Right hindlimb (tissue), 1 donor: ENCODE measurements around the gene BCL7A.
"Not testable (repeated sequence)": the region's sequence is repeated elsewhere in the genome, so short reads cannot be mapped to it uniquely, and the experiment has no call there.

Experiments
- DNase-seq: peaks from one replicate; pipeline ENCODE4 v3.0.0-alpha.2; 2018

Gene BCL7A

DNA sequence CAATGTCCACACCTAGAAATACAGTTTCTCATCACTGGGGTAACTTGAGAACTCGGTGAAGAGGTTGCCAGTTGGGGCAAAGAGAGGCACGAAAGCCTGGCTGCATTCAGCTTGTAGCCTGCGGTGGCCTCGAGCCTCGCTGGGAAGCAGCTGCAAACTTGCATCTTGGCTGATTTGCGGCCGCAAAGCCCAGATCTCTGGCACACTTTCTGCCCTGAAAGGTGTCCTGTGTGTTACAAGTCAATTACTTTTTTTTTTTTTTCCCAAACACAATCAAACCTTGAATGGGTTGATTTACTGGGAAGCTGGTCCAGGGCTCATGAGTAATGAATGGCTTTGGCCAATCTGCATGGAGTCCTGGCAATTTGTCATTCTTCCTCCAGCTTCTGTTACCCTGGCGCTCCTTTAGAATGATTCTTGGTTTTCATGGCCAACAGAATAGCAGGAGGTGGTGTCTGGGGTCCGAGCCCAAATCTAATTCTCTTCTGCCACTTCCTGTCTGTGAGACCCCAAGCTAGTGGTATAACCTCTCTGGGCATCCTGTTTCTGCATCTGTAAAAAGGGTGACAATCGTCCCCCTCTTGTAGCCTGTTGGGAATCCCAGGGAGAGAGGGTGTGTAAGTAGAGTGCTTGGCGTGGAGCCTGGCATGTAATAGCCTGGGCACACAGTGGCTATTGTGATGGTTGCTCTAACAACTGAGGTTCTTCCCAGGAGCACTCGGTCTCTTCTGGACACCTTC lies 6.7 kb downstream of the BCL7A start:
- DNase-seq = no peak

DNA sequence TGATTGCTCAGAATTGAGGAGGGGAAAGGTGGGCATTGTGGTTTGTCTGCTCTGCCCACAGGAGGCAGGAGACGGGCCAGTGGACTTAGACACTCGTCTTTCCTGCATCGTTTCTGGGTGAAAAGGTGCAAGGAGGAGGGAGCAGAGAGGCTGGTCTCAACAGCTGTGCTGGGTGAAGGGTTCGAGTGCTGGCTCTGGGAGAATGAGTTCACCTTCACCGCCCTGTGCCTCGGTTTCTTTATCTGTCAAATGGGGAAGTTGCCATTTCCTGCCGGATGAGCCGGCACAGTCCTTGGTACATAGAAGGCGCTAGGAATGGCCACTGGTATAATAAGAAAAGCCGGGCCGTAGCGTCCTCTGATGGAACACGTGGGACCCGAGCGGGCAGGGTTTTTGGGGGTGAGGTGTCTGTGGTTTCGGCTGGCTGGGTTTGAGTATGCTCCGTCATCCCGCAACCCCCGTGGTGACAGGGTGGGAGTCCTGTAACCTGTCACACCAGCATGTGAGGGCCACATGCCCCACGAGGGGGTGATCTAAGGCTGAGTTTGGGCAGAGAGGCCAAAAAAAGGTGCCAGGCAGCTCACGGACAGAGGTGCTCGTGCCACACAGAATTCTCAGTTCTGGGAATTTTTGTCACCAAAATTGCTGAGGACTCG lies 7.3 kb downstream of the BCL7A start:
- DNase-seq = no peak

DNA sequence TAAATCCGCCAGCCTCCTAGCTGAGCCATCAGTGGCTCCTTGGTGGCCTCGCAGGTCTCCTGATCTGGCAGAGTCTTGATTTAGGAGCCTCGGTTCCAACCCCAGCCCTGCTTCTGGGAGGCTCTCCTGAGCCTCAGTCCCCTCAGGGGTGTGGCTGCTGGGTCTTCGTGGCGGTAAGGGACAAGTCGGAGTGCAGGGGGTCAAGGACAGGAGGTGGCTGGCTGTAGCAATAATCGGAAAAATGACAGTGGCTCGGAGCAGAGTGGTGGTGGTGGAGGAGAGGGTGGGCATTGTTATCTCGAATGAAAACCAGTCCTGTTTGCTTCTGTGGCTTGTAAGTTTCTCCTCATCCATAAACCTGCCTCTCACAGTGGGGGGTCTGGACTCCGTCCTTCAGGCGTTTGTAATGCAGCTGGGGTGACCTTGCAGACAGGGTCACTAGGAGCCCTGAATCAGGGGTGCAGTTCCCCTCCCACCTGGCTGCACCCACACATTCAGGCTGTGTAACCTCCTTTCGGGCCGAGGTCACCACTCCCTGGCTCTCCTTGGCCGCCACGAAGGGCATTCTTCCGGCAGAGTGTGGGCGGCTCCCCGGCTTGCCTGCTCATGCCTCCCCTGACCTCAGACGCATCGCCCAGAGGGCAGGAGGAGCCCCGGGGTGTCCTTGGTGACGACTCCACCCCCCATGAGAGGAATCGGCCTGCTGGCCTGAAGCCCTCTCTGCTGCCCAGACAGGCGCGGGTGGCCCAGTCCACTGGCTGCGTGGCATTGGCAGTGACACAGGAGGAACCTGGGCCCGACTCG lies 8.1 kb downstream of the BCL7A start:
- no peak for DNase-seq

DNA sequence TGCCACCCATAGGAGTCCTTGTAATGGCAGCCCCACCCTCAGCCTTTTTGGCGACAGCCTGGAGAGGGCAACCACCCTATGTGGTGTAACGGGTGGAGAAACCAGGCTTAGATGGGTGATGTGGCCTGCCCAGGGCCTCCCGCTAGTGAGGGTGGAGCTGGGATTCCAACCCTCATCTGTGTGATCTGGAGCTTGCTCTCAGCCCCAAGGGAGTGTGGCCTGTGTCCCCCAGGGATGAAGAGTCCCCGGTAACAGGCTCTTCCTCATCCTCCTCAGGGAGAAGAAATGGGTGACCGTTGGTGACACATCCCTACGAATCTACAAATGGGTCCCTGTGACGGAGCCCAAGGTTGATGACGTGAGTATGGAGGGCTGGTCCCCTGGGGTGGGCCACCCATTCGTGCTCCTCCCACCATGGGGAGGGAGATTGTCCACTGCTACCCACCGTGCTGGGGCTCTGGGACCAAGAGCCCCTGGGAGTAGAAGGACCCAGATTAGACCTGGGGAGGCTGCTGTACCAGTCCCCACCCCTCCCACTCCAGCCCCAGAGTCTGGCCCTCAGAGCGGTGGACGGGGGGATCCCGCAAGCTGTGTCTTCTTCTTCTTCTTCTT lies 8.8 kb downstream of the BCL7A start:
- DNase-seq = no peak

DNA sequence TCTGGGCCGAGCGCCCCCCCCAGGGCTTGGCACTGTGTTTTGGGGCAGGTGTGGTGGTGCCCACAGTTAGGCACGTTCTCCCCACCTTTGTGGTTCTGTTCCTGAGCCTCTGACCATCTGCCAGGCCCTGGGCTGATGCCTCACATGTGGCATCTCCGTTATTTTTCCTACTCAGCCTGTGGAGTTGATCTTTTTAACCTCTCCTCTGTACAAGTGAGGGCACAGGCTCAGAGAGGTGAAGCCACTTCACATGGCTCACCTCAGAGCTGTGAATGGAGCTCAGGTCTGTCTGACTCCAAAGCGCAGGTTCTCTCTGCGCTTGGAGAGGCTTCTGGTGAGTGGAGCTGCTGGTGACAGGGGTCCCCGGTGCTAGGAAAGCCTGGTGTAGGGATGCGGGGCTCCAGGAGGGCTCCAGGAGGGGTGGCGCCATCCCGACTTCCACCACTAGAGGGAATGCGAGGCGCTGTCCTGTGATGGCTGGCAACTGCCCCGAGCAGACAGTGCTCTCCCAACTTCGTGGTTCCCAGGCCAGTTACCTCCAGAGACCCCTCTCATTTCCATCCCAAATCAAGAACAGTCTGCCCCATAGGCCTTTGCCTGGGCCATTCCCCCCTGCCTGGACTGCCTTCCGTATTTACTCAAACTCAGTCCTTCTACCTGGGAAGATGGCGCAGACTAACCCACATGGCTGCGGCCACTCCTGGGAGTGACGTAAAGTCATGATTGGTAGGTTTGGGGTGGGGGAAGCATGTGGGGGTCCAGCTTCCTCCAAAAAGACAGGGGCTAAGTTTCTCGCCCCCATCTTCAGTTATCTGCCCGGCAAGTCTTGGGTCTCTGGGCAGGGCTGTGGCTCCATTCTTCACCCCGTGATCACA lies 9.9 kb downstream of the BCL7A start:
- DNase-seq = no peak

DNA sequence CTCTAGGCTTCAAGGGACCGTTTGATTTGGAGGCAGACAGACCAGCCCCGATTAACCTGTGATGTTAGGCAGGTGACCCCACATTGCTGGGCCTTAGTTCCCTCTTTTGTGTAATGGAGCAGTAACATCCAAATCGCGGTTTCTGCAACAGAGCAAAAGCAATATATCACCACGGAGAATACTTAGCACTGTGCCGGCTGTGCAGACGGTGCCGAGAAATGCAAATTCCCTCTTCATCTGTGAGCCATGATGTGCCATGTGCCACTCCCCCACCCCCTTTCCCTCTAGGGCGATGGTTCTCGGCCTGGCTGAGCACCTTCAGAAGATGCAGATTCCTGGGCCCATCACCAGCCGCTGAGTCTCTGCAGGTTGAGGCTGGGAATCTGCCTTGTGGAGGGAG lies 10.9 kb downstream of the BCL7A start:
- DNase-seq = no peak

DNA sequence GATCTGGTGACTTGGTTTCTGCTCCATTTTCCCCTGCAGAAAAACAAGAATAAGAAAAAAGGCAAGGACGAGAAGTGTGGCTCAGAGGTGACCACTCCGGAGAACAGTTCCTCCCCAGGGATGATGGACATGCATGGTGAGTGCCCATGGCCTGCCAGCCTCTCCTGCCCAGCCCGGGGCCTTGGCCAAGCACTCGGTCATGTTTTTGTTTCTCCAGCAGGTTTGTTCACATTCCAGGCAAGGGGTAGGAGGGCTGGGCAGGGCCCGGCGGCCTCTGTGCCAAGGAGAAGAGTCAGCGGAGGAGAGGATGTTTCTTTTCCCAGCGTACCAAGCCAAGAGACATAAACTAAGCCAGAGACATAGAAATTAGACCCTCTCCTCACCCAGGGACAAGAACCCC lies 13.6 kb downstream of the BCL7A start:
- no peak for DNase-seq

DNA sequence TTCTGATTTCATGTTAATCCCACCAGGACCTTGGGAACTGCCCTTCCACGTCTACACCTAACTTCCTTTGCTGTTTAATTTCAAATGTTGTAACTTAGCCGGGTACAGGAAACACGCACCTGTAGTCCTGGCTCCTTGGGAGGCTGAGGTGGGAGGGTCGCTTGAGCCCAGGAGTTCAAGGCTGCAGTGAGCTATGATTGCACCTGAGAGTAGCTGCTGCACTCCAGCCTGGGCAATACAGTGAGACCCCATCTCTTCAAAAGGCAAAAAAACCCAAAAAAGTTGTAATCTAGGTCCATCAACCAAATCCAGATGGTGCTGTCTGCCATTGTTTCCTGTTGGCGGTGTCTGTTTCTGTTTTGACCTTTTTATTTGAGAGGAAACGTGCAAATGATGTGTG lies 14.5 kb downstream of the BCL7A start:
- DNase-seq = no peak

DNA sequence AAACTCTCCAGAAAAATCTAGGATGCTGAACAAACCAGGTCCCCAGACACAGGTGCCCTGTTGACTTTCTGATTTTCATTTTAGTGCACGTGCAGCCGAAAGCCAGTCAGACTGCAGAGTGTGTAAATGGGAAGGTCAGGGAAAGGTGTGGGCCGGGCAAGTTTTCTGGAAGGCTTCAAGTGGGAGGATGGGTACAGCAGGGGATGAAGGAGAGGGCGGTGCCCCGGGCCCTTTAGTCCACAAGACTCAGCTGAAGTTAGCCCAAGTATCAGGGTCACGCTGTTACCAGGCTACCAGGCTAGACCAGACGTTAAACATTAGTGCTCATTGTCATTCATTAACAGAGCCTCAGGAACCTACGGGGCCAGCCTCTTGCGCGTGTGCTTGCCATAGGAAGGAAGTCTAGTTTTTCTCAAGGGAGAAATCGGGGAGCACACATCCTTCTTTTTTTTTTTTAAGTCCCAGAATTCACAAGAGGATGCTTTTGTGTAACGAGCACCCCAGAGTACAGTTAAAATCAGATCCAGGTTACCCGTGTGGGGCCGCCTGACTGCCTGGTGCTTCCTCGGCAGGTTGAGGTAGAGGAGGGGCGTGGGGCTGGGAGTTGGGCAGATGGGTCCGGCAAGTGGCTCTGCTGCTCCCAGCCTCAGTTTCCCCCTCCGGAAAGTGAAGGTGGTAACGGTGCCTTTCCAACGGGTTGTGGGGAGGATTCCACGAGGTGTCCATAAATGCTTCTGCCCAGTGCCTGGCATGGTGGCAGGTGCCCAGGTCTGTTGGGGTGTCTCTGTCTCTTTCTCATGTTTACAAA lies 19.1 kb downstream of the BCL7A start:
- DNase-seq = no peak

DNA sequence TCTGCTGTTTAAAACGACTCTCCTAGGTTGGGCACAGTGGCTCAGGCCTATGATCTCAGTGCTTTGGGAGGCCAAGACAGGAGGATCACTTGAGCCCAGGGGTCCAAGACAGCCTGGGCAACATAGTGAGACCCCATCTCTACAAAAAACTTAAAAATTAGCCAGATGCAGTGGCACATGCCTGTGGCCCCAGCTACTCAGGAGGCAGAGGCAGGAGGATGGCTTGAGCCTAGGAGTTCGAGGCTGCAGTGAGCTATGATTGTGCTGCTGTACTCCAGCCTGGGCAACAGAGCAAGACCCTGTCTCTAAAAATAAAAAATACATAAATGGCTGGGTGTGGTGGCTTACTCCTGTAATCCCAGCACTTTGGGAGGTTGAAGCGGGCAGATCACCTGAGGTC lies 19.8 kb downstream of the BCL7A start:
- not testable (repeated sequence) for DNase-seq

DNA sequence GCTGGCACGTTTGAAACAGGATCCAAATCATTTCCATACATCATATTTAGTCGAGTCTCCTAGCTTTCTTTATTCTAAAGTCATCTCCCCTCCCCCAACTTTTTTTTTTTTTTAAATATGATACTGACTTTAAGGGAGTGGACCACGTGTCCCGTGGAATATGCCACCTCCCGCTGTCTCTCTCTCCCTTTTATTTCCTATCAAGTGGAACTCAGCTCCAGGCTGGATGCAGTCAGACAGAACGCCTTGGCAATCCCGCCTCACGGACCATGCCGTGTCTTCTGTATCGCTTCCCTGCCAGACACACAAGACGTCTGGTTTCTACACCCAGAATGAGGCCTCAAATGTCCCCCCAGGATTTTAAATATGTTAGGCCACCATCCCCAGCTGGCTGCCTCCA lies 21.2 kb downstream of the BCL7A start:
- DNase-seq = no peak

DNA sequence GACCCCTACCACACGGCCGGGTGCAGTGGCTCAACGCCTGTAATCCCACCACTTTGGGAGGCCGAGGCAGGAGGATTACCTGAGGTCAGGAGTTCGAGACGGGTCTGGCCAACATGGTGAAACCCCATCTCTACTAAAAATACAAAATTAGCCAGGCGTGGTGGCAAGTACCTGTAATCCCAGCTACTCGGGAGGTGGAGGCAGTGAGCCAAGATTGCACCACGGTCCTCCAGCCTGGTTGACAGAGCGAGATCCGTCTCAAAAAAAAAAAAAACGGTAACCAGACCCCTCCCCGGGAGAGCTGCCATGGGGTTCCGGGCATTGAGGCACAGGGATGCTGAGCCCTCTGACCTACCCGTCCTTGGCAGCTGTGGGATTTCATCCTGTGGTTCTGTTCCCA lies 21.8 kb downstream of the BCL7A start:
- no peak for DNase-seq

DNA sequence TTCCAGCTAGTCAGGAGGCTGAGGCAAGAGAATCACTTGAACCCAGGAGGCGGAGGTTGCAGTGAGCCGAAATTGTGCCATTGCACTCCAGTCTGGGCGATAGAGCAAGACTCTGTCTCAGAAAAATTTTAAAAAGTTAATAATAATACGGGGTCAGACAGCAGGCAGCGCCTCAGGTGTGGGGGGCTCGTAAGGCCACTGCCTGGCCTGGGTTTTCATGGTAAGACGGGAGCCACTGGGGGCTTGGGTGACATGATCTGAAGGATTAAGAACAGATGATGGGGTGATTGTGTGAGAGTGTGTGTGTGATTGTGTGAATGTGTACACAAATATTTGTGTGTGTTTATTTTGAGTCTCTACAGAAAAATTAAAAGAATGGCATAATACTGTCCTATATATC lies 23.6 kb downstream of the BCL7A start:
- DNase-seq = no peak

DNA sequence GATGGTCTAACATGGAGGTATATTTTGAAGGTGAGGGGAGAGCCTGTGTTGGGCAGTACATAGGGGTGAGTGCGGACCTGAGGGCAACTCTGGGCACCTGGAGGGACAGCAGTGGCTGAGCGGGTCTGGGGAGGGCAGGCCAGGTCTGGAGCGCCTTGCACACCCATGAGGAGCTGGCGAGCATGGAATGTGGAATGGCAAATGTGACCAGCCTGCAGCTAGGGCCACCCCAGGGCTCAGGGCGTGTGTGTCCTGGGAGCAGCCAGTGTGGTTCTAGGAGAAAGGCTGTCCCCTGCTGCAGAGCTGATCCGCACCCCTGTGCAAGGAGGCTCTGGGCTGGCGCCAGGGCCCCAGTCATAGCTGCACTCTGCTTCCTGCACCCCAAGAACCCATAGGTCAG lies 24.5 kb downstream of the BCL7A start:
- no peak for DNase-seq

DNA sequence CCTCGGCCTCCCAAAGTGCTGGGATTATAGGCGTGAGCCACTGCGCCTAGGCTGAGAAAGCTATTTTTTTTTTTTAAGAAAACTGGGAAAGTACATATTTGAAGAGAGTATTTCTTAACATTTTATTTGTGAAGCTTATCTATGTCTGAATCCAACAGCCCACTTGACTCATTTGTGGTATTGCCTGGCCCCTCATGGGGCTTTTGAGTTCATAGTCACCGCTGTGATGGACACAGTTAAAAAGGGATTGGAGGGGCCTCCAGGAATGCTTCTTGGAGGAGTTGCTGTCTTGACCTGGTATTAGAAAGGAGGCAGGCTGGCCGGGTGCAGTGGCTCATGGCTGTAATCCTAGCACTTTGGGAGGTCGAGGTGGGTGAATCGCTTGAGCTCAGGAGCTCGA lies 26.5 kb downstream of the BCL7A start:
- no peak for DNase-seq

DNA sequence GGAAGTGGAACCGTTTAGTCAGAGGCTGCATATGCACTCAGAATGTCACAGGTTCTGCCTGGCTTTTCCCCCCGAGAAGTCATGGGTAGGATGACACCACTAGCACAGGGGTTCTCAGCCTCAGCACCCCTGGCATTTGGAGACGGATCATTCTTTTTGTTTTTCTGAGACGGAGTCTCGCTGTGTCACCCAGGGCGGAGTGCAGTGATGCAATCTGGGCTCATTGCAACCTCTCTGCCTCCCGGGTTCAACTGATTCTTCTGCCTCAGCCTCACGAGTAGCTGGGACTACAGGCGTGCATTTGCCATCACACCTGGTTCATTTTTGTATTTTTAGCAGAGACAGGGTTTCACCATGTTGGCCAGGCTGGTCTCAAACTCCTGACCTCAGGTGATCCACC lies 28.1 kb downstream of the BCL7A start:
- DNase-seq = no peak

DNA sequence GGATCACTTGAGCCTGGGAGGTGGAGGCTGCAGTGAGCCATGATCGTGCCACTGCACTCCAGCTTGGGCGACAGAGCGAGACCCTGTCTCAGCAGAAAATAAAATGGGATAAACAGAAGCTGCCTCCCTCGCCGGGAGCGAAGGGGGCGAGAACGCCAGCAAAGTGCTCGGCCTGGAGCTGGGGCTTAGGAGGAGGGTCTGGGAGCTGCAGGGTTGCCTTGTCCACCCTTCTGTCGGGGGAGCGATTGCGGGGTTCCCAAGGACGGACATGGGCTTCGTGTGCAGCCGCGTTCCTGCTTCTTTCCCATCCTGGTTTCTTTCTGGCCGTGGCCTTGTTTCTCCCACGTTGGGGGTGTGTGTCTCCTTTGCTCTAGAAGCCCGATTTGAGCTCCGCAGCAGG lies 29.0 kb downstream of the BCL7A start:
- no peak for DNase-seq

DNA sequence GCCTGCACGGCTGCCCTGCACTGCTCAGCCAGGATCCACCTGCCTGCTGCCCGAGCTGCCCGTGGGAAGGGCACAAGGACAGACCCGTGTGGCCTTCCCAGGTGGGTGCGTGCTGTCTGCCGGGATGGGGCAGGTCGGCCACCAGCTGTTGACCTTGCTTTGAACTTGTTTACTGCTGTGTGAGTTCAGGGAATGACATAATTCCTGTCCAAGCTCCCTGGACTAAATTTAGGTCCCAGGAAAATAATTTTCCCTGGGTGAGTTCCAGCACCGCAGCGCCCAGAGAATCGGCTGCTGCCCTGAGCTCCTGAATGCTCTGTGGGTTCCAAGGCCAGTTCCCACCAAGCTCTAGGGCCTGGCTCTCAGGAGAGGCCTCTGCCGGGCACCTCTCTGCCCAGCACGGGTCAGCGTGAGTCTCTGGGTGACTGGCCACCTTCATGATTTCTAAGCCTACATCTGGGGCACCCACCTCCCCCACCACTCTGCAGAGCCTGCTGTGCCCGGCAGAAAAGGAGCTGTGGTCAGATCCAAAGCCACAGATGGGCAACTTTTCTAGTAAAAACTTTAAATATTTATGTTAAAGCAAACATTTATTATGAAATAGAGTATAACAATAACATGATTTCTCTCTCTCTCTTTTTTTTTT lies 29.7 kb downstream of the BCL7A start:
- DNase-seq = no peak

DNA sequence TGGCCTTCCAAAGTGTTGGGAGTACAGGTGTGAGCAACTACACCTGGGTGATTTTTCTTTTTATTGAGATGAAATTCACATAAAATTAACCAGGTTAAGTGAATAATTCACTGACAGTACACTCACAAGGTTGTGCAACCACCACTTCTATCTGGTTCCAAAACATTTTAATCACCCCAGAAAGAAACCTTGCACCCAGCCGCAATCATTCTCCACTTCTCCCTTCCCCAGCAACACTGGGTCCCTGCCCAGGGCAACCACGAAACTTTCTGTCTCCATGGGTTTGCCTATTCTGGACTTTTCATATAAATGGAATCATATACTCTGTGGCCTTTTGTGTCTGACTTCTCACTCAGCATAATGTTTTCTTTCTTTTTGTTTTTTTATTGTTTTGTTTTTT lies 30.6 kb downstream of the BCL7A start:
- DNase-seq = no peak

DNA sequence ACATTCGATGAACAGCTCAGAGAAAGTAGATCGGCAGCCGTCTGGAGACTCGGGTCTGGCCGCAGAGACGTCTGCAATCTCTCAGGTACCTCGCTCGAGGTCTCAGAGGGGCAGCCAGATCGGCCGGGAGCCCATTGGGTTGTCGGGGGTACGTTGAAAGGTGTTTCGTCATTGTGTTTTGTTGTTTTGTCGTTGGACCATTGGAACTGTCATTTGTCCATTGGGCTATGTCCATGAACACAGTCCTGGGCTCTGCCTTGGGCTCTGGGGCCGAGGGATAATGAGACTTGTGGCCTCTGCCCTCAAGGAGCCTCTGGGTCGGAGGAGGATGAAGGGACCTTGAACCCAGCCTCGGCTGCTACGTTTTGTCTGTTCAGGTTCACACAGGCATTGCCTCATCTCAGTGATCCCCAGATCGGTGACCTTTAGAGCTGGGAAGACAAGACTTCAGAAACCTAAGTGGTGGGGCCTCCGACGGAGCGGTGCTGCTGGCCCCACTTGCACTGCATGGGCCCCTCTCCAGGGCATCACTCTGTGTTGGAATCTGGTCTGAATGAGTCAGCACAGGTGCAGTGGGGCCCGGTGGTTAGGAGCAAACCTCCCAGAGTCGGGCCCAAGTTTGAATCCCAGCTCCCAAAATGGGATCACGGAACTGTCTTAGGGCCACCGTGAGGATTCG lies 33.3 kb downstream of the BCL7A start:
- no peak for DNase-seq

DNA sequence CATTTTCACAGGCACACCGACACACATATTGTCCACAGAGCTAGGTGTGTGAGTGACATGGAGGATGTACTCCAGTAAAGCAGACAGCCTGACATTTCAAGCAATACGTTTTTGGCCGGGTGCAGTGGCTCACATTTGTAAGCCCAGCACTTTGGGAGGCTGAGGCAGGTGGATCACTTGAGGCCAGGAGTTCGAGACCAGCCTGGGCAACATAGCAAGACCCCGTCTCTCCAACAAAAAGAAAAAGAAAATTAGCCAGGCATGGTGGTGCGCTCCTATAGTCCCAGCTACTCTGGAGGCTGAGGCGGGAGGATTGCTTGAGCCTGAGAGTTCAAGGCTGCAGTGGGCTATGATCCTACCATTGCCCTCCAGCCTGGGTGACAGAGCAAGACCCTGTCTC lies 34.7 kb downstream of the BCL7A start:
- not testable (repeated sequence) for DNase-seq
